Measurements from ENCODE around the gene TEX2.
A peak's percentile ranks its signal among the peaks of the same experiment; 100 is the strongest.

TEX2 gene, protein sequence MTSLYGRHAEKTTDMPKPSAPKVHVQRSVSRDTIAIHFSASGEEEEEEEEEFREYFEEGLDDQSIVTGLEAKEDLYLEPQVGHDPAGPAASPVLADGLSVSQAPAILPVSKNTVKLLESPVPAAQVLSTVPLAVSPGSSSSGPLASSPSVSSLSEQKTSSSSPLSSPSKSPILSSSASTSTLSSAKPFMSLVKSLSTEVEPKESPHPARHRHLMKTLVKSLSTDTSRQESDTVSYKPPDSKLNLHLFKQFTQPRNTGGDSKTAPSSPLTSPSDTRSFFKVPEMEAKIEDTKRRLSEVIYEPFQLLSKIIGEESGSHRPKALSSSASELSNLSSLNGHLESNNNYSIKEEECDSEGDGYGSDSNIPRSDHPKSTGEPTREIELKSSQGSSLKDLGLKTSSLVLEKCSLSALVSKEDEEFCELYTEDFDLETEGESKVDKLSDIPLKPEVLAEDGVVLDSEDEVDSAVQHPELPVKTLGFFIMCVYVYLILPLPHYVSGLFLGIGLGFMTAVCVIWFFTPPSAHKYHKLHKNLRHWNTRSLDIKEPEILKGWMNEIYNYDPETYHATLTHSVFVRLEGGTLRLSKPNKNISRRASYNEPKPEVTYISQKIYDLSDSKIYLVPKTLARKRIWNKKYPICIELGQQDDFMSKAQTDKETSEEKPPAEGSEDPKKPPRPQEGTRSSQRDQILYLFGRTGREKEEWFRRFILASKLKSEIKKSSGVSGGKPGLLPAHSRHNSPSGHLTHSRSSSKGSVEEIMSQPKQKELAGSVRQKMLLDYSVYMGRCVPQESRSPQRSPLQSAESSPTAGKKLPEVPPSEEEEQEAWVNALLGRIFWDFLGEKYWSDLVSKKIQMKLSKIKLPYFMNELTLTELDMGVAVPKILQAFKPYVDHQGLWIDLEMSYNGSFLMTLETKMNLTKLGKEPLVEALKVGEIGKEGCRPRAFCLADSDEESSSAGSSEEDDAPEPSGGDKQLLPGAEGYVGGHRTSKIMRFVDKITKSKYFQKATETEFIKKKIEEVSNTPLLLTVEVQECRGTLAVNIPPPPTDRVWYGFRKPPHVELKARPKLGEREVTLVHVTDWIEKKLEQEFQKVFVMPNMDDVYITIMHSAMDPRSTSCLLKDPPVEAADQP

DNA sequence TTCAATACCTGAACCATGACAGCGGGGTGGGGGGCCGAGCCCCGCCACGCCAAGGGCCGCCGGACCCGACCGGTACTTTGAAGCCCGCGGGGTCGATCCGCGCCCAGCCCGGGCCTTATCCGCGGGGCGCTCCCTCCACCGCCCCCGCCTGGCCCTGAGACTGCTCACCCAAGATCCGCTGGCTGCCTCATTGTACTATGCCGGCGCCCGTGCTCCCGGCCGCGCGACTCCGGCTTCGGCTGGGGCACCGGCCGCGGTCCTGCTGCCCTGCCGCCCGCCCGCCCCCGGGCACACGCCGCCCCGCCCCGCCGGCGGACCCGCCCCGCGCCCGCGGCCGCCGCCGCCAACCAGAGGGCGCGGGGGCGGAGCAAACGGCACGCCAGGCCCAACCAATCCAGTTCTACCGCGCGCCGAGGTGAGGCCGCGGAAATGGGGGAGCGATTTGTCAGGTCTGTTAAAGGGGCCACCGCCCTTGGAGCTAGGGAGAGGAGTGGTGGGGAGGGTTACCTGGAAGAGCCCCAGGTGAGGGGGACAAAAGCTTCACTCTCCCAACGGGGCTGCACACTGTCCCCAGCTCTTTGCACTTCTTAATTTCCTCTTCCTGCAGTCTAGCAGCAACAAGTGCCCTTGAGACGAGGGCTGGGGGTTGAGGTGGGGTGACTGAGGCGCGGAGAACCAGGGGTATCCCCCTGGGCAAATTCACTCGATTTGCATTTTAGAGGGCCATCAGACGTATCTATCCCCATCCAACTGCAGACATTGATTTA lies at the start of gene TEX2:
Gene TEX2 (minus strand): TSS at position 261 of the 767 bp plus-strand sequence. CDS start 49,043 bp downstream, outside the sequence.
- peak; percentile 85 for DNase-seq

DNA sequence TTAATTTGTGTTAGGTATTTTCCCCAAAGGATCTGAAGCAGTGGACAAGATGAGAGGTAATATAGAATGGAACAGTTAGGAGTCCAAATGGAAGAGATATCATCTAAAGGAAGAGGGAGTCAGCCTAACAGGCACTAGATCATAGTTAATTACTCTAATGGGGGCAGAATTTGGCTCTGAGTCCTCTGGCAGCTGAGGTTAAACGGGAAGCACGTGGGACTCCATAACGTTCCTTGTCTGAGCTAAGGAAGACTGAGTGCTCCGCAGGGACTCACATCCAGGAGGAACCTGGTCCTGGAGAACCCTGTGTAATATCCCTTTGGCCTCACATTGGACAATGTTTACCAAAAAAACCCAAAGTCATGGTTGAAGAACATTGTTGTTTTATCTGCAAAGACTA lies 46.6 kb upstream of the TEX2 start:
- no peak for DNase-seq

DNA sequence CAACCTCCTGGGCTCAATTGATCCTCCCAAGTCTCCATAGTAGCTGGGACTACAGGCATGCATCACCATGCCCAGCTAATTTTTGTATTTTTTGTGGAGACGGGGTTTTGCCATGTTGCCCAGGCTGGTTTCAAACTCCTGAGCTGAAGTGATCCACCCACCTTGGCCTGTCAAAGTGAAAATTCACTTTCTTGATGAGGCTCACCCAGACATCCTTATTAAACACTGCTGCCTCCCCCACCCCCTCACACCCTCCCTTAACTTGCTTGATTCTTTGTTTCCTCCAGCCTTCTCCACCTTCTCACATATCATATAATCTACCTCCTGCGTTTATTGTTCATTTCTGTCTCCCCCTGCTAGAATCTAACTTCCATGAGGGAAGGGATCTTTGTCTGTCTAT lies 46.0 kb upstream of the TEX2 start:
- DNase-seq, result no peak

DNA sequence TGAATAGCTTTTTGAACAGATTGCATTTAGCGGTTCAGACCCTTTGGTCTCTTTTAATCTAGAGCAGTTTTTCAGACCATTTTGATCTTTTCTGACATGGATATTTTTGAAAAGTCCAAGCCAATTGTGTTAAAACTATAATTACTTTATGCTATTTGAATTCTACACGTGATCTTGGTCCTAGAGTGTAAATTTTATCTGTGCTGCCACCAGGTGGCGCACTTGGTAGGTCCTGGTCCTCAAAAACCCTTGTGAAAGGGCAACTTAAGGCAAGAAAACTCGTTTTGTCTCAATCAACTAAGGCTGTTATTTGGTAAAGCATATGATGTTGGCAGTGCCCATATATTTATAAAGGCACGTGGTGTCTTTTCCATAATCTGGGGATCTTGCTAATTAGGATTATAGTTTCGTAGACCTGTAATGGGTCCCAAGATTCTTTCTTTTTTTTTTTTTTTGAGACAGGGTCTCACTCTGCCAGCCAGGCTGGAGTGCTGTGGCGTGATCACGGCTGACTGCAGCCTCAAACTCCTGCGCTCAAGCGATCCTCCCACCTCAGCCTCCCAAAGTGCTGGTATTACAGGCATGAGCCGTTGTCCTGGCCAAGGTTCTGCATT lies 43.9 kb upstream of the TEX2 start:
- peak; percentile 9 for DNase-seq

DNA sequence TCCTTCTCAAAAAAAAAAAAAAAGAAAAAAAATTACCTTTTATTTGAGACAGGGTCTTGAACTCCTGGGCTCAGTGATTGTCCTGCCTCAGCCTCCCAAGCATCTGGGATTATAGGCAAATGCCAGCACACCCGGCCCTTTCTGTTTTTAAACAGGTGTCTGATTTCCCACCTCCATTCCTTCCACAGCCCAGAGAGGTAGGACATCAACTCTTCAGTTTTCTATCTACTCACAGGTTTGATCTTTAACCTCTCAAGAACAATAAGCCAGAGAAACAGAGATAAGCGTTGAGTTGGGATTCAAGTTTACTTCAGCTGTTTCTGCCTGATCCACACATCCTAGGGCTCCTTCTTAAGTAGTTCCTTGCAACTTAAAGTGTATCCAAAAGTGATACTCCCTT lies 41.5 kb upstream of the TEX2 start:
- DNase-seq, result no peak

DNA sequence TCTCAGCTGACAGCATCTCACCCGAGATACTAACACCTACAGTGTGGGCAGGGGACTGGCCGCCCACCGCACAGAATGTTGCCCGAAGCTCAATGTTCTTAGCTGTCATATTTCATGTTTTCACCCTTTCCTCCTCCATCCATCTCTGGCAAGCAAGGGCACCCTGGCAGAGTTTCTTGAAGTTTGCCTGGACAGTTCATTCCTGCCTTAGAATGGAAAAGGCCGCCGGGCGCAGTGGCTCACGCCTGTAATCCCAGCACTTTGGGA lies 37.6 kb upstream of the TEX2 start:
- DNase-seq, result no peak

DNA sequence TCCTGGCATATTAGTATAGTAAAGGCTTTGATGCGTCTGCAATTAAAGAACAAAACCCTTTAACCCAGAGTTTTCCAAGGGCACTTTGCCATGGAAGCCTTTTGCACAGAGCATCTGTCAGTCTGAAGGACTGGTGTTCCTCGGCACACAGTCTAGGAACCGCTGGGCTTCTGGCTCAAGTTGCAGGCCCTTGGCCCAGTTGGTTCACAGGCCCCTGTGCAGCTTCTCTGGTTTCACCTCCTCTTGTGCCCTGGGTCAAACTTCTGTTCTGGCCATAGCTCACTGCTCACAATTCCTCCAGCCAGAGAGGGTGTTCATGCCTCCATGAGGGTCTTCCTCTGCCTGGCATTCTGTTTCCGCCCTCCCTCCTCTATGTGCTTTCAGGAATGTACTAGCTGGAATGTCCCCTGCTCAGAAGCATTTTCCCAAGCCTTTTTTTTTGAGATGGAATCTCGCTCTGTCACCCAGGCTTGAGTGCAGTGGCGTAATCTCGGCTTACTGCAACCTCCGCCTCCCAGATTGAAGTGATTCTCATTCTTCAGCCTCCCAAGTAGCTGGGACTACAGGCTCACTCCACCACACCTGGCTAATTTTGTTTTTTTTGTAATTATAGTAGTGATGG lies 34.5 kb upstream of the TEX2 start:
- no peak for DNase-seq

DNA sequence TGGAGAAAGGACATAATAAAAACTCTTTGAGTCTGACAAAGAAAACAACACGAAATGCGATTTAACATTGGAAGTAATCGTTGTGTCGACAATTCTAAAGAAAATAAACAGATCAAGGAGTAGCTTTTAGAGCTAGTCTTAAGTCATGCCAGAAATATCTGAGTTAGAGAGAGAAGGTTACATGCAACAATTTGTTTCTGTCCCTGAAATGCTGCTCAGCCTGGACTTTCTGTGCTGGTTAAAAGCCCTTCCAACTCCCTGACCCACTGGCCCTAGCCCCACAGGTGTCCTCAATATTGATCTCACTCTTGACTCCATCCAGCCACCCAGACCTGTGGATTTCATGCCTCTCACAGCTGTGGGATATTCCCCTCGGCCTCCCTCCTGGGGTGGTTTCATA lies 33.2 kb upstream of the TEX2 start:
- DNase-seq, result no peak

DNA sequence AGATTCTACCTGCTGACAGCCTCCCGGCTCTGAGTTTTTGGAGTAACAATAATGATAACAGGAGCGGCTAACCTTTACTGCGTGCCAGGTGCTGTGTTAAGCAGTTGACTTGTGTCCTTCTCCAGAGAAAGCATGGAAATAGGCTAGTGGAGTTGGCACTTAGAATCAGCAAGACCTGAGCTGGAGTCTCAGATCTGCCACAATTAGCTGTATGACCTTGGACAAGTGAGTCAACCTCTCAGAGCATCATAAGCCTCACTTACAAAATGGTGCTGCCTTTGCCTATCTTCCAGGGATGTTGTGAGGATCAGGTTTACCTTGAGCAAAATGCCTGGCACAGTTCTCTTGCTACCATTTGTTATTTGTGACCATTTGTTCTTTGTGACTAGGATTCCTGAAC lies 32.1 kb upstream of the TEX2 start:
- no peak for DNase-seq

DNA sequence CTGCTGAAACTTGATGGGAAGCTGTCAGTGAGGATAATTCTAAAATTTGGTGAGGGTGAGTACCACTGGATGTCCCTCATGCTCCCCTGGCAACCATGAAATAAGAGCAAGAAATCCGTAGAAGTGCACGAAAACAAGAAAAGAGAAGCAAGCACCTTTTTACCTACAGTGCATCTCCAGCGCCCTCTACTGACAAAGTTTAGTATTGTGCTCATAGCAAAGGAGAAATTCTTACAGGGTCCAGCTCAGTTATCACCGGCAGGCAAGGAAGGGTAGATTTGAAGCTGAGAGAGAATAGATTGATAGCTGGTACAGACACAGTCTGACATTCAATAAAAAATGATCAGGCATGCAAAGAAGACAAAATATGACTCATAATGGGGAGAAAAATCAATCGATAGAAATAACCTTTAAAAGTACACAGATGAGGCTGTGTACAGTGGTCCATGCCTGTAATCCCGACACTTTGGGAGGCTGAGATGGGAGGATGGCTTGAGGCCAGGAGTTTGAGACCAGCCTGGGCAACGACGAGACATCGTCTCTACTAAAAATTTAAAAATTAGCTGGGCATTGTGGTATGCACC lies 28.3 kb upstream of the TEX2 start:
- no peak for DNase-seq

DNA sequence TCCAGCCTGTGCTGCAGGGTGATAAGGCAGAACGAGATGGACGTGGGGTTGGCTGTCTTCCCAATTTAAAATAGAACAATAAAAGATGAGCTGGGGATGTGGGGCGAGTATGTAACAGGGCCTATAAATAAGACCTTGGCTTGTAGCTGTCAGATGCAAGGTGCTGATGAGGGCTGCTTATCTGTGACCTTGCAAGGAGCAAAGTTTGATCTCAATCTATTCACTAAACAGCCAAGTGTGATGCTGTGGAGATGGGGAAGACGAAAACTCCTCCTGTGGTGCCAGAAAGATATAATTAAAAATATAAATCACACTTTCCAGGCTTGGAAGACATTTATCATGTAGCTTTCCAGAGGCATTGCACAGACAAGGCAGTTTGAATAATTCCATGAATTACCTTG lies 26.7 kb upstream of the TEX2 start:
- no peak for DNase-seq

DNA sequence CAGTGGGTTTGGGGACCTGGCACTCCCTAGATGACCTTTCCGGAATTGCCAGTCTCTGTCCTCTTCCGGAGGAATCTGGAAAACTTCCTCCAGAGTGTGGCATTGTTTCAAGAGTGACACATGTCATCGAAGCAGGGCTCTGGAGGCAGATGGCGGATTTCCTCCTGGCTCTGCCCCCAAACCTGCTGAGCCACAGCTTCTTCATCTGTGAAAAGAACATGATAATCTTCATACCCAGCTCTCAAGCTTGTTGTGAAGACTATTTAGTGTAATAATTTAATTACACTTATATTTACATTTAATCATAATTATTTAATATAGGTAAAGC lies 19.7 kb upstream of the TEX2 start:
- DNase-seq, result no peak

DNA sequence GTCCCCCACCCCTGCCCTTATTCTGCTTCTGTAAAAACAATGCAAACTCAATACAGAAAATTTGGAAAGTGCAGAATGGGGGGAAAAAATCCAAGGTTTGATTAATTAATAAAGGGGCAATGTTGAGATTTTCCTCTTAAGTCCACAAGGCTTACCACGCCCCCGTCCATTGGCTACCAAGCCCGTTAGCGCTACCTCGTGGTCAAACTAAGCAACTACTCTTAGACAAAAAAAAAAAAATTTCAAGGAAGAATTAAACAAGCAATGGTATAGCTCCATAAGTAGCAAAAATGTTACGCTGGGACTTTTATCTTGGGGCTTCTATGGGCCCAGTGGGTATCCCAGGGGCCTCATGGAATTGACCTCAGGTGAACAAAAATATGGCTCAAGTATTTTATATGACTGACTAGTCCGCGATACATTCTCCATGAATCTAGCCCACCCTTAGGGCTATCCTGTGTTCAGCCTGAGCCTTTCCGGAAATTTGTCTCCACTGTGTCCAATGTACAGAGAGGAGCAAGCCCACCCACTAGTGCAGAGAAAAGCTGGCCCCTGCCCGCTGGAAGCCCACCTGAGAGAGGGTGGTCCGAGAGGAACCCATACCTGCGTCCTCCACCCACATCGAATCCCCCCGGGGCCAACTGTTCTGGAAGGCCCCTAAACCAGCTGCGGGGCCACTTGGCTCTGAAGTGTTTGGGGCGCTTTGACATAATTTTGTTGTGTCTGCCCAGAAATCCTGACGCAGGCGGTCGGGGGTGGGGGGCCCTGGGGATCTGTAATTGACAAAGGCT lies 19.1 kb upstream of the TEX2 start:
- peak; percentile 14 for DNase-seq

DNA sequence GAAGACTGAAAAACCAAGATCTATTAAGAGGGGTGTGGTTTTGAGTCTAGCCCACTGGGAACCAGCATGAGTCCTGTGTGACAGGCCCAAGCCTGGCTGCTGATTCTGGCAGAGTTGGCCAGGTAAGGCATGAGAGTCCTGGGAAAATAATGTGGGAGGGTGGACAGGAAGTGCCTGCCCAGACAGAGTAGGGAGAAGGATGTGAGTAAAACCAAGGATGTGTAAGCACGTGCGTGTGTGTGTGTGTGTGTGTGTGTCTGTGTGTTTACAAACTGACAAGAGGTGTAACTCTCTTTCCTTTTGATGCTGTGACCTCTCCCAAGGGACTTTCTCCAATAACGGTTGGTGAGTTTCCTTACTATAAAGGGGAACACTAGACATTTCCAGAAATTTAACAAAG lies 15.6 kb upstream of the TEX2 start:
- DNase-seq, result no peak

DNA sequence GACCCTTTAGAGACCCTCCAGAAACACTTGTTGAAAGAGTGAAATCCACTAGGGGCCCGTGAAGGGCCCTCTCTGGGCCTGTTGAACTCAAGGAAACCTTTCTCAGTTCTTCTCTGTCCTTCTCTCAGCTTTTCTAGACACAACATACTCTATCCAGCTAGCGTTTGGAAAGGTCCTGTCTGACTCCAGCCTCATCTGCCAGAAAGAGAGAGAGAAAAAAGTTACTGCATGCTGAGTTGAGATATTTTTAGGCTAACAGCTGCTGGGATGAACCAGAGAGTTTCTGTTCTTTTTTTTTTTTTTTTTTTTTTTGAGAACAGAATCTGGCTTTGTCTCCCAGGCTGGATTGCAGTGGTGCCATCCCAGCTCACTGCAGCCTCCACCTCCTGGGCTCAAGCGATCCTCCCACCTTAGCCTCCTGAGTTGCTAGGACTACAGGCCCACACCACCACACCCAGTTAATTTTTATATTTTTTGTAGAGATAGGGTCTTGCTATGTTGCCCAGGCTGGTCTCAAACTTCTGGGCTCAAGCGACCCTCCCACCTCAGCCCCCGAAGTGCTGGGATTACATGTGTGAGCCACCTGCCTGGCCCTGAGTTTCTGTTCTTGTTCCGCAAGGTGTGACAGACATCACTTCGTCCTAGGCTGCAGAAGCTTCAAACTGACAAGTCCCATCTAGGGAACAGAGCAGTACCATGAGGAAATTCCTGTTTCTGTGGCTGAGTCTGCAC lies 14.9 kb upstream of the TEX2 start:
- no peak for DNase-seq

DNA sequence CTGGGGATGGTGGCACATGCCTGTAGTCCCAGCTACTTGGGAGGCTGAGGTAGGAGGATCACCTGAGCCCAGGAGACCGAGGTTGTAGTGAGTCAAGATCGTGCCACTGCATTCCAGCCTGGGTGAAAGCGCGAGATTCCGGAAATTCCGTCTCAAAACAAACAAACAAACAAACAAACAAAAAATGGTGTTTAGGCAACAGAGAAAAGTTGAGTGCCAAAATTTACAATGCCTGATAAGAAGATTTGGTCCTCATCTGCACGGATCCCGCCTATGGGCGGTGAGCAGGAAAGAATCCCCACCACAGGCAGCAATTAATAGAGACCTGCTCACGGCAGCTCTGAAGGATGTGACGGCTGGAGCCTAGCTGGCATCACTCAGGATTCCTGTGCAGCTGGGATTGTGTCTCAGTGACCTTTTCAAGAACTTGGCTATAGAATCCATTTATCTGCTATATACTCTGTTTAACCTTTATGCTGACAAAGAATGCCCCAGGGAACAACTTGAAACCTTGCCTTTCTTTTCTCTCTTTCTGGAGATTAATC lies 14.0 kb upstream of the TEX2 start:
- DNase-seq, result no peak

DNA sequence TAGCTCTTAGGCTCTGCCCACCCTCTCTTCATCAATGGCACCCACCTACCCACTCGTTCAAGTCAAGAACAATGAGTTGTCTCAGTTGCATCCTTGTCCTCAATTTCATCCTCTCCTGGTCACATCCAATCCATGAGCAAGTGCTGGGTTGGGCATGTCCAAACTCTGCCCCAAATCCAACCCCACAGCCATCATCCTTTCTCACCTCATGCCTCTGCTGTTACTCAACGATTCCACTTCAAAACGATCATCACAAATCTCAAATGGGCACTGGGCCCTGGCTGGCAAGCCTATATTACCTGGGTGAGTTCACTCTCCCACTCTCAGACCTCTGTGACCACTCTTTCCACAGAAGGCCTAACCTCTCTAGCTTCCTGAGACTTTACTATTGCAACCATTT lies 12.0 kb upstream of the TEX2 start:
- no peak for DNase-seq

DNA sequence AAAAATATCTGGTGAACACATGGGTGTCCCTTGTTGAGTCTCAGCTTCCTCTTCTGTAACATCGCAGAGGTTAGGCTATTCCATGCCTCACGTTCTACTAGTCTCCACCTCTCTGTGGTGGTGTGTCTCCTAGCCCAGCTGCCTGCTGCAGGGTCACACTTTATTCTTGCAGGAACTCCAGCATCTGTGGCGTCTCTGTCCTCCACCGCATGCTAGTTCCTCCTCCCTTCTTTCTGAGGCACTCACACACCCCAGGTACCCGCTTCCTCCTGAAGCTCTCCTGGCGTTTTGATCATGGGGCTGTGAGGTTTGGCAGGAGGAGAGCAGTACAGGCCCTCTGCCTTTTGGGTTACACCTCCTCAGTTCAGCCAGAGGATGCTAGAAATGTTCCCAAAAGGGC lies 9.9 kb upstream of the TEX2 start:
- no peak for DNase-seq

DNA sequence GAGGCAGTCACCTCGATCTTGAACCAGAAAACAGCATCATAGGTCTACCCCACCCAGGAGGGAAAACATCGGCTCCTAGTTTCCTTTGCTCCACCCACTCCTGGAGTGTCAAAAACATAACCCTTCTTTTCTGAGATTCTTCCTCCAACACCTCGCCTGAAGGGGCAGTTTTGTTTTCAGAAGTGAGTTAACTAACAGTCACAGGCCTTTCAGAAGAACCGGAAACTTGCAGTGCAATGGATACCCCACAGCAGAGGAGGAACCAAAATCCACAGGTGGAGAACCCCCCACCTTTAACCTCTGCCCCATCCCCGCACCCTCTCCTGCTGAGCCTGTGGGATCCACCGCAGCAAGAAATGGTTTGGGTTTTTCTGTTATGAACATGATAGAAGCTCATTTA lies 7.8 kb upstream of the TEX2 start:
- DNase-seq, result no peak

Measured in NCI-H2029 (cell line).